Measurements from ENCODE around the gene ADPRHL1. TPM values are rescaled to one million over a fixed set of nuclear protein-coding genes. Genes with fewer than 3 reads are reported as not detected.
A peak's percentile ranks its signal among the peaks of the same experiment; 100 is the strongest.

ADPRHL1 gene
- total and polyA plus RNA-seq, 10 donors: 0.52 to 4.3 (median 1.5) TPM

DNA sequence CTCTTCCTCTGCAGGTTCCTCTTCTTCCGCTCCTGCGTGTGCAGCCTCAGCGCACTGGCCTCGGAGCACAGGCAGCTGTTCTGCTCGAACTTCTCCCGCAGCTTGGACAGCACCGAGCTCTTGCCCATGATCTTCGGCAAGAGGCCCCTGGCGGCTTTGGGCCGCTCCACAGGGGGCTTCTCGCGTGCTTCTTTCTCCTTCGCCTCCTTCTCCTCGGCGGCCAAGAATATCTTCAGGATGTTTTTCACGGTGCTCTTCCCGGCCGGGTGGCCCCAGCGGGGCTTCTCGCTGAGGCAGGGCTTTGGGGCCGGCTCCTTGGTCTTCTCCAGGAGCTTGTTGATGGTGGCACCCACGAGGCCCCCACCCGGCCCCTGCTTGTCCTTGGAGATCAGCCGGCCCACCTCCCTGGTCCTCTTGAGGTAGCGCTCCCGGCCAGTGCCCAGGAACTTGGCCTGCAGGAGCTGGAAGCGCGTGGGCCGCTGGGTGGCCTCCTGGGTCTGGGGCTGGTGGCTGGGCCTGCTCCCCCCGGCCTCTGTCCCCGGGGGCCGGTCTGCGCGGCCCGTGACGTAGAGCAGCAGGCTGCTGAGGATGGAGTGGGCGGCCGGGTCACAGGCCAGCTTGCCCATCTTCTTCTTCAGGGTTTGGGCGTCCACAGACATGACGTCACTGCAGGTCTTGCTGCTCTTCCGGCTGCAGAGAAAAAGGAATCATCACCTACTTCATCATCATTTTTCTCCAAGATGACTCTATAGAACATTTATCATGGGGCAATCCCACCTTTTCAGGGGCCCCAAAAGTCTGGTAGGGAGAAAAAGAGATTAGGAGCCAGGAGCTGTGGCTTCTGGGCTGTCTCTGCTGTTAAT lies 45.5 kb downstream of the ADPRHL1 start:
- no peak overlapping the region for H3K27ac ChIP-seq
- TF ChIP-seq, protein P1, sequence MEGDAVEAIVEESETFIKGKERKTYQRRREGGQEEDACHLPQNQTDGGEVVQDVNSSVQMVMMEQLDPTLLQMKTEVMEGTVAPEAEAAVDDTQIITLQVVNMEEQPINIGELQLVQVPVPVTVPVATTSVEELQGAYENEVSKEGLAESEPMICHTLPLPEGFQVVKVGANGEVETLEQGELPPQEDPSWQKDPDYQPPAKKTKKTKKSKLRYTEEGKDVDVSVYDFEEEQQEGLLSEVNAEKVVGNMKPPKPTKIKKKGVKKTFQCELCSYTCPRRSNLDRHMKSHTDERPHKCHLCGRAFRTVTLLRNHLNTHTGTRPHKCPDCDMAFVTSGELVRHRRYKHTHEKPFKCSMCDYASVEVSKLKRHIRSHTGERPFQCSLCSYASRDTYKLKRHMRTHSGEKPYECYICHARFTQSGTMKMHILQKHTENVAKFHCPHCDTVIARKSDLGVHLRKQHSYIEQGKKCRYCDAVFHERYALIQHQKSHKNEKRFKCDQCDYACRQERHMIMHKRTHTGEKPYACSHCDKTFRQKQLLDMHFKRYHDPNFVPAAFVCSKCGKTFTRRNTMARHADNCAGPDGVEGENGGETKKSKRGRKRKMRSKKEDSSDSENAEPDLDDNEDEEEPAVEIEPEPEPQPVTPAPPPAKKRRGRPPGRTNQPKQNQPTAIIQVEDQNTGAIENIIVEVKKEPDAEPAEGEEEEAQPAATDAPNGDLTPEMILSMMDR (IDR thresholded peaks at IDR 0.05 in 8 of 11, conservative IDR thresholded peaks at IDR 0.05 in 3 of 11): no peak
- TF ChIP-seq POLR2AphosphoS5 (IDR thresholded peaks at IDR 0.05) (no peak), POLR2A (IDR thresholded peaks at IDR 0.05) (no peak)
- DNase-seq: peak; percentile 73
- peaks cover 0 to 9% (median 2%) of the 10 kb centered on the region in 8 donors for H3K9me3 ChIP-seq
- H3K4me1 ChIP-seq: peaks cover 0 to 57% (median 18%) of the 10 kb centered on the region in 6 donors
- peaks cover 0 to 20% (median 0%) of the 10 kb centered on the region in 7 donors for H3K27me3 ChIP-seq (replicated peaks in 1 of 7)
- H3K4me3 ChIP-seq: peak overlapping the region in 1 of 8 donors; percentile 25
- no peaks in the 10 kb centered on the region for H3K36me3 ChIP-seq
- WGBS, 5 donors: 74 to 85% (median 80%) methylated on average over 31 to 41 of the region's 41 CpGs
- intact Hi-C loops (cut with DNase I; ENCODE audit: low total_unique reads): no loop called here

- peaks cover 0 to 58% (median 21%) of the 10 kb centered on the region in 6 donors for H3K4me1 ChIP-seq
- TF ChIP-seq, protein P1 (IDR thresholded peaks at IDR 0.05 in 8 of 11, conservative IDR thresholded peaks at IDR 0.05 in 3 of 11): no peak
- peak in 2 of 3 donors; percentile 15 to 16 for TF ChIP-seq POLR2AphosphoS5 (IDR thresholded peaks at IDR 0.05)
- peaks cover 0 to 9% (median 2%) of the 10 kb centered on the region in 8 donors for H3K9me3 ChIP-seq
- WGBS, 5 donors: 66 to 89% (median 79%) methylated on average over 13 to 21 of the region's 21 CpGs
- DNase-seq: peak; percentile 64
- peak overlapping the region in 1 of 8 donors; percentile 25 for H3K4me3 ChIP-seq
- intact Hi-C loops (cut with DNase I; ENCODE audit: low total_unique reads): no loop called here
- no peaks in the 10 kb centered on the region for H3K36me3 ChIP-seq
- H3K27me3 ChIP-seq (replicated peaks in 1 of 7): peaks cover 0 to 20% (median 0%) of the 10 kb centered on the region in 7 donors
- H3K27ac ChIP-seq: no peak overlapping the region
These were observed 46.2 kb downstream of the ADPRHL1 start for GRCh38 chr13:113407103-113407530.

- TF ChIP-seq, protein P1 (IDR thresholded peaks at IDR 0.05 in 8 of 11, conservative IDR thresholded peaks at IDR 0.05 in 3 of 11): no peak
- no peak for TF ChIP-seq POLR2AphosphoS5 (IDR thresholded peaks at IDR 0.05)
- no peak for TF ChIP-seq POLR2A (IDR thresholded peaks at IDR 0.05)
- Histone ChIP-seq H3K27ac (no peak overlapping the region), H3K36me3 (no peaks in the 10 kb centered on the region), H3K4me3 (no peak overlapping the region), H3K27me3 (replicated peaks in 1 of 7) (peaks cover 0 to 21% (median 0%) of the 10 kb centered on the region in 7 donors), H3K4me1 (peaks cover 0 to 64% (median 23%) of the 10 kb centered on the region in 6 donors), H3K9me3 (peaks cover 0 to 9% (median 2%) of the 10 kb centered on the region in 8 donors)
- WGBS, 5 donors: 82 to 88% (median 84%) methylated on average over 22 to 28 of the region's 28 CpGs
- DNase-seq: peak; percentile 61
- intact Hi-C loops (cut with DNase I; ENCODE audit: low total_unique reads): no loop called here
These were observed 46.8 kb downstream of the ADPRHL1 start for GRCh38 chr13:113406321-113407102.

All from spleen (tissue), 11 donors.